ENCODE measurements around the gene SNAP29. TPM values are rescaled to one million over a fixed set of nuclear protein-coding genes. Genes with fewer than 3 reads are reported as not detected.

The SNAP29 gene
- total RNA-seq, 1 experiment from 2014 or later: 17.9 TPM

DNA sequence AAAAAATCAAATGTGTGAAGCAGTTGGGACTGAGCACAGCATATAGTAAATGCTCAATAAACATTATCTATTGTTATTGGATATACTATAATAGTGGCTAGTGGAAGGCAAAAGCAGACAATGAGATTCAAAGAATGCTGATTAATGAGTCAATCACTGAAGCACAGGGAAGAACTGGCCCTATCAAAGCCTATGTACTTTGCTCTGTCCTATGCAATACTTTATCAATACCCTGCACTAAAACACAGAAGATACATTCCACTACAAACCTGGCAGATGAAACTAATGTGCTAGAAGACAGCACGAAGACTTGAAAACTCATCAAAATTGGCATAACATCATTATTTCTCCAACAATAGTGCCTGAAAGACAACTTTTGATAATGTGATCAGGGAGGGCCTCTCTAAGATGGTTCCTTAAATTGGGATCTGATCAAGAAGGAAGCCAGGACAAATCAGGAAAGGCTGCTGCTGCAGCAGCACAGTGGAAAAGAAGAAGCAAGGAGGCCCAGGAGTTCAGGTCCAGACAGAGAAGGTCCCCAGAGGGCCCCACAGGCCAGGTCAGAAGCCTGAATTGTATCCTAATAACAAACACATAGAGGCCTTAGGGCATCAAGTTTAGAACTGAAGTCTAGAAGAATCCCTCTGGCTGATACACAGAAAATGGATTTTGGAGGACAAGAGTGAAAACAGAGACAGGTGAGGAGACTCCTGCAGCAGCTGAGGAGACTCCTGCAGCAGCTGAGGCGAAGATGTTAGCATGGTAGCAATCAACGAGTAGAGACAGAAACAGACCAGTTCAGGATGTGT is 18.8 kb upstream of the SNAP29 start:
- H3K4me3 Mint-ChIP-seq: no peak overlapping the region
- Histone ChIP-seq H4K8ac (replicated peaks; ENCODE audit: insufficient read length, low read depth, low read length) (no peak overlapping the region), H3K4me2 (ENCODE audit: insufficient read depth, insufficient read length, low read length) (no peak overlapping the region), H3K79me2 (ENCODE audit: insufficient read depth, low read length) (peaks cover 2% of the 10 kb centered on the region; the same call in 1 of the 2 replicates), H3K4ac (ENCODE audit: low read depth, low read length) (no peak overlapping the region), H3K27me3 (ENCODE audit: insufficient read depth, low read length) (no peaks in the 10 kb centered on the region), H2AK5ac (ENCODE audit: insufficient read length, low read length) (no peak overlapping the region), H2BK120ac (ENCODE audit: low read depth, low read length, poor library complexity, severe bottlenecking) (no peak overlapping the region), H3K56ac (ENCODE audit: insufficient read length, low read depth, low read length) (no peak overlapping the region), H3T11ph (ENCODE audit: low read length) (no peak overlapping the region), H2BK15ac (ENCODE audit: low read depth, low read length) (no peak overlapping the region), H4K5ac (ENCODE audit: insufficient read length, low read depth, low read length) (no peak overlapping the region), H2BK20ac (ENCODE audit: low read depth, low read length, poor library complexity, severe bottlenecking) (no peak overlapping the region), H3K23ac (ENCODE audit: insufficient read length, low read depth, low read length) (no peak overlapping the region), H2BK12ac (ENCODE audit: insufficient read length, low read depth, low read length) (no peak overlapping the region), H3K18ac (ENCODE audit: insufficient read length, low read depth, low read length) (no peak overlapping the region), H4K91ac (ENCODE audit: insufficient read length, low read depth, low read length) (no peak overlapping the region), H3K4me1 (ENCODE audit: insufficient read depth, low read length) (peaks cover 4% of the 10 kb centered on the region; the same call in 1 of the 2 replicates), H4K20me1 (ENCODE audit: control insufficient read depth, insufficient read depth, insufficient read length) (no peaks in the 10 kb centered on the region), H3K27ac (ENCODE audit: insufficient read length, low read depth, low read length) (no peak overlapping the region), H2BK5ac (ENCODE audit: insufficient read length, low read length) (no peak overlapping the region), H2AFZ (ENCODE audit: low read length) (no peak overlapping the region), H3K14ac (ENCODE audit: insufficient read depth, low read length) (no peak overlapping the region), H3K23me2 (ENCODE audit: insufficient read length, low read depth, low read length, poor library complexity, severe bottlenecking) (no peaks in the 10 kb centered on the region), H3K79me1 (ENCODE audit: insufficient read depth, low read depth, low read length, poor library complexity, severe bottlenecking) (no peaks in the 10 kb centered on the region), H3K9me3 (ENCODE audit: control insufficient read depth, low read depth, low read length) (no peaks in the 10 kb centered on the region), H3K9ac (ENCODE audit: extremely low read depth, insufficient read length, low read length) (no peak overlapping the region)
- no CpG with 5 or more reads among the region's 3 CpGs for WGBS (ENCODE audit: extremely low coverage, insufficient read length, low lambda C conversion rate)
- H3K9me3 Mint-ChIP-seq: no peaks in the 10 kb centered on the region
- H3K27ac Mint-ChIP-seq: peak overlapping the region in 2 of 3 experiments; percentile 3 to 29; a peak in 4 of 7 replicates
- H3K27me3 Mint-ChIP-seq (ENCODE audit: low read depth): no peaks in the 10 kb centered on the region
- peaks cover 22 to 28% of the 10 kb centered on the region in 2 experiments for H3K4me1 Mint-ChIP-seq
- TF ChIP-seq, protein P1, sequence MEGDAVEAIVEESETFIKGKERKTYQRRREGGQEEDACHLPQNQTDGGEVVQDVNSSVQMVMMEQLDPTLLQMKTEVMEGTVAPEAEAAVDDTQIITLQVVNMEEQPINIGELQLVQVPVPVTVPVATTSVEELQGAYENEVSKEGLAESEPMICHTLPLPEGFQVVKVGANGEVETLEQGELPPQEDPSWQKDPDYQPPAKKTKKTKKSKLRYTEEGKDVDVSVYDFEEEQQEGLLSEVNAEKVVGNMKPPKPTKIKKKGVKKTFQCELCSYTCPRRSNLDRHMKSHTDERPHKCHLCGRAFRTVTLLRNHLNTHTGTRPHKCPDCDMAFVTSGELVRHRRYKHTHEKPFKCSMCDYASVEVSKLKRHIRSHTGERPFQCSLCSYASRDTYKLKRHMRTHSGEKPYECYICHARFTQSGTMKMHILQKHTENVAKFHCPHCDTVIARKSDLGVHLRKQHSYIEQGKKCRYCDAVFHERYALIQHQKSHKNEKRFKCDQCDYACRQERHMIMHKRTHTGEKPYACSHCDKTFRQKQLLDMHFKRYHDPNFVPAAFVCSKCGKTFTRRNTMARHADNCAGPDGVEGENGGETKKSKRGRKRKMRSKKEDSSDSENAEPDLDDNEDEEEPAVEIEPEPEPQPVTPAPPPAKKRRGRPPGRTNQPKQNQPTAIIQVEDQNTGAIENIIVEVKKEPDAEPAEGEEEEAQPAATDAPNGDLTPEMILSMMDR (conservative IDR thresholded peaks at IDR 0.05): no peak
- H3K36me3 Mint-ChIP-seq (ENCODE audit: insufficient read depth in 1 of 3, low read depth in 3 of 3): peaks cover 0 to 5% (median 0%) of the 10 kb centered on the region in 3 experiments; a peak in 1 of 7 replicates
- DNase-seq: no peak

Data from H9 (cell line).